GM19351 (cell line): ENCODE data around the gene SELENOI.

Experiments
- ATAC-seq: cut with Tn5 transposase; IDR thresholded peaks from one replicate; pipeline ENCODE4 v1.9.1; 2021; ENCODE audit warnings: mild to moderate bottlenecking, moderate library complexity; ENCODE audit not compliant: unreplicated experiment

The SELENOI gene

GRCh38 chr2:26444236-26444635 lies 98.3 kb downstream of the SELENOI start:
- ATAC-seq: no peak
